K562 (cell line): Measurements from ENCODE around the gene C11orf98.

Source experiments
- ETV5 ChIP-seq: sonication (generic); formaldehyde crosslinking; IDR thresholded peaks from 2 replicates; pipeline ENCODE4 v1.4.0; 2020; ENCODE audit warnings: low read depth, mild to moderate bottlenecking, missing genetic modification reagents
- HIVEP1 ChIP-seq: fragments of 250-450 bp; sonication (Bioruptor Pico); IDR thresholded peaks from 2 replicates; pipeline ENCODE4 v1.4.0; 2020; ENCODE audit warnings: mild to moderate bottlenecking
- POLR2A ChIP-seq: fragments of 450-650 bp; conservative IDR thresholded peaks from 2 replicates; pipeline ENCODE4 v1.6.1; 2016
- POLR2AphosphoS5 ChIP-seq: IDR thresholded peaks from 2 replicates; pipeline ENCODE4 v1.6.1; 2011; ENCODE audit warnings: mild to moderate bottlenecking, low read depth, low read length, moderate library complexity; ENCODE audit not compliant: control insufficient read depth, insufficient read depth
- POLR2B ChIP-seq: fragments of 450-650 bp; IDR thresholded peaks from 2 replicates; pipeline ENCODE4 v1.6.1; 2018; ENCODE audit warnings: low read depth; ENCODE audit not compliant: partially characterized antibody
- RNF2 ChIP-seq: sonication (generic); IDR thresholded peaks from 2 replicates; pipeline ENCODE4 v1.6.1; 2016
- XRCC5 ChIP-seq: fragments of 200-400 bp; formaldehyde crosslinking; IDR thresholded peaks from 2 replicates; pipeline ENCODE4 v1.6.1; 2017; ENCODE audit warnings: low read depth, mild to moderate bottlenecking, low read length
- ZNF311 ChIP-seq: fragments of 250-450 bp; sonication (Bioruptor Pico); IDR thresholded peaks from 2 replicates; pipeline ENCODE4 v1.4.0; 2020; ENCODE audit warnings: mild to moderate bottlenecking, moderate library complexity
- TF ChIP-seq, protein P1 (sequence below): fragments of 150-350 bp; IDR thresholded peaks from 2 replicates; pipeline ENCODE4 v1.6.1; 2014; ENCODE audit warnings: low read depth, mild to moderate bottlenecking, low read length, borderline replicate concordance
- TF ChIP-seq, protein P2 (sequence below), 2 experiments: fragments of 200-800 bp in 1 of 2; sonication (Bioruptor generic) in 1 of 2; sonication (generic) in 1 of 2; formaldehyde crosslinking in 1 of 2; IDR thresholded peaks in 1 of 2; conservative IDR thresholded peaks in 1 of 2; 2 replicates each; pipeline versions ENCODE4 v1.5.0 to v1.6.1; 2016 to 2020; ENCODE audit warnings: missing compliant biosample characterization in 1 of 2, missing genetic modification characterization in 1 of 2, missing genetic modification reagents in 1 of 2
- TF ChIP-seq, protein P3 (sequence below), 3 experiments: IDR thresholded peaks in 2 of 3; conservative IDR thresholded peaks in 1 of 3; 2 replicates each; pipeline ENCODE4 v1.5.1; 2011 to 2012; ENCODE audit warnings: low read length in 3 of 3, mild to moderate bottlenecking in 3 of 3, control low read depth in 2 of 3, improper control_type of control experiment in 1 of 3, inconsistent platforms in 1 of 3, low read depth in 1 of 3, mixed read lengths in 1 of 3, moderate library complexity in 1 of 3; ENCODE audit not compliant: insufficient read depth in 2 of 3
- TF ChIP-seq, protein P4 (sequence below), 3 experiments: fragments of 200-800 bp in 1 of 3; fragments of 250-450 bp in 1 of 3; fragments of 450-650 bp in 1 of 3; sonication (Bioruptor Pico) in 1 of 3; sonication (Bioruptor generic) in 1 of 3; formaldehyde crosslinking in 1 of 3; IDR thresholded peaks; 2 replicates each; pipeline versions ENCODE4 v1.6.1 to v1.8.0; 2016 to 2022; ENCODE audit warnings: mild to moderate bottlenecking in 2 of 3, missing genetic modification characterization in 2 of 3, missing compliant biosample characterization in 1 of 3, moderate library complexity in 1 of 3

DNA sequence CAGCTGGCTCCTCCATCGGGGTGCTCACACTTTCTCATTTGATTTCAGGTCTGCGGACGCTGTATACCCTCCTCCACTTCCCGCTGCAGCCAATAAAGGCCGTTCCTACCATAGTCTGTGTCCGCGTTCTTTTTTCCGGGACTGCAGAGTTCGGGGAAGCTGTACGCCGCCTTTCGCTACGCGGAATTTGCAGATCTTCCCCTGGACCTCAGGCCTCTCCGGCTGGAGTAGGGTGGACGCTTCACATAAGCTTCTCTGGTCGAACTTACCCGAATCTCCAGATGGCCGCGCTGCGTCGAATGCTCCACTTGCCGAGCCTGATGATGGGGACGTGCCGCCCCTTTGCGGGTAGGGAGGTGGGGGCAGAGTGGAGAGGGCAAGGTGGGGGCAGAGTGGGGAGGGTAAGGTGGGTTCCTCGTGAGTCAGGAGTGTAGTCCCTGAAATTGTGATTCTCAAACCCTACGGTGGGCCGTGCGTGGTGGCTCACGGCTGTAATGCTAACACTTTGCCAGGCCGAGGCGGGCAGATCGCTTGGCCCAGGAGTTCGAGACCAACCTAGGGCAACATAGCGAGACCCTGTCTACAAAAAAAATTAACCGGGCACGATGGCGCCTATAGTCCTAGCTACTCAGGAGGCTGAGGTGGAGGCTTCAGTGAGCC, 719 bp upstream of the C11orf98 start:
- no peak for TF ChIP-seq RNF2
- no peak for TF ChIP-seq ZNF311 (CRISPR knock-in tag)
- TF ChIP-seq, protein P1, sequence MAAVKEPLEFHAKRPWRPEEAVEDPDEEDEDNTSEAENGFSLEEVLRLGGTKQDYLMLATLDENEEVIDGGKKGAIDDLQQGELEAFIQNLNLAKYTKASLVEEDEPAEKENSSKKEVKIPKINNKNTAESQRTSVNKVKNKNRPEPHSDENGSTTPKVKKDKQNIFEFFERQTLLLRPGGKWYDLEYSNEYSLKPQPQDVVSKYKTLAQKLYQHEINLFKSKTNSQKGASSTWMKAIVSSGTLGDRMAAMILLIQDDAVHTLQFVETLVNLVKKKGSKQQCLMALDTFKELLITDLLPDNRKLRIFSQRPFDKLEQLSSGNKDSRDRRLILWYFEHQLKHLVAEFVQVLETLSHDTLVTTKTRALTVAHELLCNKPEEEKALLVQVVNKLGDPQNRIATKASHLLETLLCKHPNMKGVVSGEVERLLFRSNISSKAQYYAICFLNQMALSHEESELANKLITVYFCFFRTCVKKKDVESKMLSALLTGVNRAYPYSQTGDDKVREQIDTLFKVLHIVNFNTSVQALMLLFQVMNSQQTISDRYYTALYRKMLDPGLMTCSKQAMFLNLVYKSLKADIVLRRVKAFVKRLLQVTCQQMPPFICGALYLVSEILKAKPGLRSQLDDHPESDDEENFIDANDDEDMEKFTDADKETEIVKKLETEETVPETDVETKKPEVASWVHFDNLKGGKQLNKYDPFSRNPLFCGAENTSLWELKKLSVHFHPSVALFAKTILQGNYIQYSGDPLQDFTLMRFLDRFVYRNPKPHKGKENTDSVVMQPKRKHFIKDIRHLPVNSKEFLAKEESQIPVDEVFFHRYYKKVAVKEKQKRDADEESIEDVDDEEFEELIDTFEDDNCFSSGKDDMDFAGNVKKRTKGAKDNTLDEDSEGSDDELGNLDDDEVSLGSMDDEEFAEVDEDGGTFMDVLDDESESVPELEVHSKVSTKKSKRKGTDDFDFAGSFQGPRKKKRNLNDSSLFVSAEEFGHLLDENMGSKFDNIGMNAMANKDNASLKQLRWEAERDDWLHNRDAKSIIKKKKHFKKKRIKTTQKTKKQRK = no peak
- no peak; the same call in 1 of the 2 replicates for TF ChIP-seq ETV5 (CRISPR knock-in tag)
- TF ChIP-seq, protein P2, sequence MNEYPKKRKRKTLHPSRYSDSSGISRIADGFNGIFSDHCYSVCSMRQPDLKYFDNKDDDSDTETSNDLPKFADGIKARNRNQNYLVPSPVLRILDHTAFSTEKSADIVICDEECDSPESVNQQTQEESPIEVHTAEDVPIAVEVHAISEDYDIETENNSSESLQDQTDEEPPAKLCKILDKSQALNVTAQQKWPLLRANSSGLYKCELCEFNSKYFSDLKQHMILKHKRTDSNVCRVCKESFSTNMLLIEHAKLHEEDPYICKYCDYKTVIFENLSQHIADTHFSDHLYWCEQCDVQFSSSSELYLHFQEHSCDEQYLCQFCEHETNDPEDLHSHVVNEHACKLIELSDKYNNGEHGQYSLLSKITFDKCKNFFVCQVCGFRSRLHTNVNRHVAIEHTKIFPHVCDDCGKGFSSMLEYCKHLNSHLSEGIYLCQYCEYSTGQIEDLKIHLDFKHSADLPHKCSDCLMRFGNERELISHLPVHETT (CRISPR knock-in tag; conservative IDR thresholded peaks at IDR 0.05 in 1 of 2, IDR thresholded peaks at IDR 0.05 in 1 of 2) = no peak
- TF ChIP-seq HIVEP1 (CRISPR knock-in tag) = no peak
- TF ChIP-seq POLR2A = no peak
- no peak for TF ChIP-seq POLR2B
- TF ChIP-seq, protein P3, sequence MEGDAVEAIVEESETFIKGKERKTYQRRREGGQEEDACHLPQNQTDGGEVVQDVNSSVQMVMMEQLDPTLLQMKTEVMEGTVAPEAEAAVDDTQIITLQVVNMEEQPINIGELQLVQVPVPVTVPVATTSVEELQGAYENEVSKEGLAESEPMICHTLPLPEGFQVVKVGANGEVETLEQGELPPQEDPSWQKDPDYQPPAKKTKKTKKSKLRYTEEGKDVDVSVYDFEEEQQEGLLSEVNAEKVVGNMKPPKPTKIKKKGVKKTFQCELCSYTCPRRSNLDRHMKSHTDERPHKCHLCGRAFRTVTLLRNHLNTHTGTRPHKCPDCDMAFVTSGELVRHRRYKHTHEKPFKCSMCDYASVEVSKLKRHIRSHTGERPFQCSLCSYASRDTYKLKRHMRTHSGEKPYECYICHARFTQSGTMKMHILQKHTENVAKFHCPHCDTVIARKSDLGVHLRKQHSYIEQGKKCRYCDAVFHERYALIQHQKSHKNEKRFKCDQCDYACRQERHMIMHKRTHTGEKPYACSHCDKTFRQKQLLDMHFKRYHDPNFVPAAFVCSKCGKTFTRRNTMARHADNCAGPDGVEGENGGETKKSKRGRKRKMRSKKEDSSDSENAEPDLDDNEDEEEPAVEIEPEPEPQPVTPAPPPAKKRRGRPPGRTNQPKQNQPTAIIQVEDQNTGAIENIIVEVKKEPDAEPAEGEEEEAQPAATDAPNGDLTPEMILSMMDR (IDR thresholded peaks at IDR 0.05 in 2 of 3, conservative IDR thresholded peaks at IDR 0.05 in 1 of 3; ENCODE audit: insufficient read depth in 2 of 3, low read depth in 1 of 3, low read length in 3 of 3) = no peak
- TF ChIP-seq, protein P4, sequence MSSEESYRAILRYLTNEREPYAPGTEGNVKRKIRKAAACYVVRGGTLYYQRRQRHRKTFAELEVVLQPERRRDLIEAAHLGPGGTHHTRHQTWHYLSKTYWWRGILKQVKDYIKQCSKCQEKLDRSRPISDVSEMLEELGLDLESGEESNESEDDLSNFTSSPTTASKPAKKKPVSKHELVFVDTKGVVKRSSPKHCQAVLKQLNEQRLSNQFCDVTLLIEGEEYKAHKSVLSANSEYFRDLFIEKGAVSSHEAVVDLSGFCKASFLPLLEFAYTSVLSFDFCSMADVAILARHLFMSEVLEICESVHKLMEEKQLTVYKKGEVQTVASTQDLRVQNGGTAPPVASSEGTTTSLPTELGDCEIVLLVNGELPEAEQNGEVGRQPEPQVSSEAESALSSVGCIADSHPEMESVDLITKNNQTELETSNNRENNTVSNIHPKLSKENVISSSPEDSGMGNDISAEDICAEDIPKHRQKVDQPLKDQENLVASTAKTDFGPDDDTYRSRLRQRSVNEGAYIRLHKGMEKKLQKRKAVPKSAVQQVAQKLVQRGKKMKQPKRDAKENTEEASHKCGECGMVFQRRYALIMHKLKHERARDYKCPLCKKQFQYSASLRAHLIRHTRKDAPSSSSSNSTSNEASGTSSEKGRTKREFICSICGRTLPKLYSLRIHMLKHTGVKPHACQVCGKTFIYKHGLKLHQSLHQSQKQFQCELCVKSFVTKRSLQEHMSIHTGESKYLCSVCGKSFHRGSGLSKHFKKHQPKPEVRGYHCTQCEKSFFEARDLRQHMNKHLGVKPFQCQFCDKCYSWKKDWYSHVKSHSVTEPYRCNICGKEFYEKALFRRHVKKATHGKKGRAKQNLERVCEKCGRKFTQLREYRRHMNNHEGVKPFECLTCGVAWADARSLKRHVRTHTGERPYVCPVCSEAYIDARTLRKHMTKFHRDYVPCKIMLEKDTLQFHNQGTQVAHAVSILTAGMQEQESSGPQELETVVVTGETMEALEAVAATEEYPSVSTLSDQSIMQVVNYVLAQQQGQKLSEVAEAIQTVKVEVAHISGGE (CRISPR knock-in tag; IDR thresholded peaks at IDR 0.05) = no peak
- no peak for TF ChIP-seq XRCC5
- peak; percentile 50; the same call in 1 of the 2 replicates for TF ChIP-seq POLR2AphosphoS5
